IPS-11a (cell line): ENCODE measurements around the gene ZFR2.
A peak's percentile ranks its signal among the peaks of the same experiment; 100 is the strongest.
"Not testable (repeated sequence)": the region's sequence is repeated elsewhere in the genome, so short reads cannot be mapped to it uniquely, and the experiment has no call there.

Experiments used
- H3K4me3 ChIP-seq: one replicate; pipeline ENCODE4 v1.5.1; 2013; ENCODE audit warnings: low read depth, low read length, control low read depth

ZFR2 gene

DNA sequence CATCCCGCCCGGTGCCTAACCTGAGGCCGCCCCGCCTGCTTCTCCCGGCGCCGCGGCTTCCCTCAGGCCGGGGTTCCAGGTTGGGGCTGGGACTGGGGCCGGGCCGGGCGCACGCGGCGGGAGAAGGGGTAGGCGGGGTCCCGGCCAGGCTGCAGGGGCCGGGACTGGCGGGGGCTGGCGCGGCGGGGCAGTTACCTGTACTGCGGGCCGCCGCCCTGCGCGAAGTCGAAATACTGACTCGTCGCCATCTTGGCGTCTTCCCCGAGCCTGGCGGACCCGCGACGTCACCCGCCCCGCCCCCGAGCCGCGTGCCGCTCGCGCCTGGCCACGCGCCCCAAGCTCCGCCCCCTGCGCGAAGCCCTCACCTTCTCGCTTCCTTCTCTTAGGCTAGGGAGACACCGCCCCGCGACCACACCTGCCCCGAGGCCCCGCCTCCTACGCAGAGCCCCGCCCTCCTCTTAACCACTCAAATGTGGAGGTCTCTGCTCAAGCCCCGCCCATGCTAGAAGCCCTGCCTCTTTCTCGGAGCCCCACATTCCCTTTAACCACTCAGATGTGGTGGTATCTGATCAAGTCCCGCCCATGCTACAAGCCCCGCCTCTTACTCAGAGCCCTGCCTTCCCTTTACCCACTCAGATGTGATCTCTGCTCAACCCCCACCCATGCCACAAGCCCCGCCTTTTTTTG is at the start of gene ZFR2:
Gene ZFR2 (minus strand): TSS at position 269 of the 687 bp plus-strand sequence. CDS start 21 bp downstream, at position 248.
- H3K4me3 ChIP-seq: peak within 1 kb of the TSS; percentile 13

DNA sequence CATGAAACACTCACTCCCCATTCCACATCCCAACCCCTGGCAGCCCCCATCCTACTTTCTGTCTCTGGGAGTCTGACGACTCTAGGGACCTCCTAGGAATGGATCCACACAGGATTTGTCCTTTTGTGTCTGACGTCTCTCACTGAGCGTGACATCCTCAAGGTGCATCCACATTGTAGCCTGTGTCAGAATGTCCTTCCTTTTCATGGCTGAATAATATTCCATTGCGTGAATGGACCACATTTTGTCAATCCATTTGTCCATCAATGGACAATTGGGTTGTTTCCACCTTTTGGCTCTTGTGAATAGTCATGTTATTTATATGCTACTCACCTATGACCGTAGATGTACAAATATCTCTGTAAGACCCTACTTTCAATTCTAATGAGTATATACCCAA is 47.2 kb upstream of the ZFR2 start:
- no peak overlapping the region for H3K4me3 ChIP-seq

DNA sequence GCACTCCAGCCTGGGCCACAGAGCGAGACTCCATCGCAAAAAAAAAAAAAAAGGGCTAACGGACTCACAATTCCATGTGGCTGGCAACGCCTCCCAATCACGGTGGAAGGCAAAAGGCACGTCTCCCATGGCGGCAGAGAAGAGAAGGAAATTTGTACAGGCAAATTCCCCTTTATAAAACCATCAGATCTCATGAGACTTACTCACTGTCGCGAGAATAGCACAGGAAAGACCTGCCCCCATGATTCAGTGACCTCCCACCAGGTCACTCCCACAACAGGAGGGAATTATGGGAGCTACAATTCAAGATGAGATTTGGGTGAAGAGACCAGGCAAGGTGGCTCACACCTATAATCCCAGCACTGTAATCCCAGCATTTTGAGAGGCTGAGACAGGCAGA is 45.4 kb upstream of the ZFR2 start:
- H3K4me3 ChIP-seq: no peak overlapping the region

GRCh38 chr19:3910105-3910504 is 41.3 kb upstream of the ZFR2 start:
- no peak overlapping the region for H3K4me3 ChIP-seq

DNA sequence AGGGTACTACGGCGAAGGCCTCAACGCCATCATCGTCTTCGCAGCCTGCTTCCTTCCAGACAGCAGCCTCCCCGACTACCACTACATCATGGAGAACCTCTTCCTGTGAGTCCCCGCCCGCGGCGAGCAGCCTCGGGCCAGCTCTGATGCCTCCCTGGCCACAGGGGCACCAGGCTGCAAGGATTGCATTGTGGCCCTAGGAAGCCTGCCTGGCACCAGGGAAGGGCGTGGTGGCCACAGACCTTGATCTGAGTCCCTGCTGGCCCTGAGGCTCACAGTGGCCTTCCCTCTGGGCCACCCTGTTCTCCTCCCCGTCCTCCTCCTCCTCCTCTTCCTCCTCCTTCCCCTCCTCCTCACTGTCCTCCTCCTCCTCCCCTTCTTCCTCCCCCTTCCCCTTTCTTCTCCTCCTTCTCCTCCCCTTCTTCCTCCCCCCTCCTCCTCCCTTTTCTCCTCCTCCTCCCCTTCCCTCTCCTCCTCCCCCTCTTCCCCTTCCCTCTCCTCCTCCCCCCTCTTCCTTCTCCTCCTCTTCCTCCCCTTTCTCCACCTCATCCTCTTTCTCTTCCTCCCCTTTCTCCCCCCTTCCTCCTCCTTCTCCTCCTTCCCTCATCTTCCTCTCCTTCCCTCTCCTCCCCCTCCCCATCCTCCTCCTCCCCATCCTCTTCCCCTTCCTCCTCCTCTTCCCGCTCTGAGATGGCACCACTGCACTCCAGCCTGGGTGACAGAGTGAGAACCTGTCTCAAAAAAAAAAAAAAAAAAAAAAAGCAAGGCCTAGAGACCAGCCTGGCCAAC is 39.6 kb upstream of the ZFR2 start:
- H3K4me3 ChIP-seq: no peak overlapping the region

DNA sequence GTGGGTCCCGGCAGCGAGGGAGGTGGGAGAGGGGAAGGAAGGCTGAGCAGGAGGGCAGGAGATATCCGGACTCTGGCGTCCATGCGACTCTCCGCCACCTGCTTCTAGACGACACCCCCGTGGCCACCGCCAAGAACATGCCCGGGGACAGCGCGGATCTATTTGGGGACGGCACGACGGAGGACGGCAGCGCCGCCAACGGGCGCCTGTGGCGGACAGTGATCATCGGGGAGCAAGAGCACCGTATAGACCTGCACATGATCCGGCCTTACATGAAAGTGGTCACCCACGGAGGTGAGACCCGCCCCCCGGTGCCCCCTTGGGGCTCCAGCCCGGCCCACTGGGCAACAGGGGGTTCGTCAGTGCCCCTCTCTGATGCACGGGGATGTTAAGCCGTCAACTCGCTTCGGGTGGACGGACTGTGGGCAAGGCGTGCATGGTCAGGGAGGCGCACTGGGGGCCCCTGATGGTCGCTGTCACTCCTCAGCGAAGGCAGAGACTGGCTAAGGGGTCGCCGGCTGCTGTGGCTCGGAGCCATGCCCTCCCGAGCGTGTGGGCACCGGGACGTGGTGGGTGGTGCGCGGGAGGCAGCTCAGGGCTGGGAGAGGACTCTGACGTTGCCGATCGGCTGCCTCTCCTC is 38.9 kb upstream of the ZFR2 start:
- H3K4me3 ChIP-seq: no peak overlapping the region

GRCh38 chr19:3904233-3904632 is 35.4 kb upstream of the ZFR2 start:
- no peak overlapping the region for H3K4me3 ChIP-seq

GRCh38 chr19:3902317-3902973 is 33.6 kb upstream of the ZFR2 start:
- H3K4me3 ChIP-seq: no peak overlapping the region

DNA sequence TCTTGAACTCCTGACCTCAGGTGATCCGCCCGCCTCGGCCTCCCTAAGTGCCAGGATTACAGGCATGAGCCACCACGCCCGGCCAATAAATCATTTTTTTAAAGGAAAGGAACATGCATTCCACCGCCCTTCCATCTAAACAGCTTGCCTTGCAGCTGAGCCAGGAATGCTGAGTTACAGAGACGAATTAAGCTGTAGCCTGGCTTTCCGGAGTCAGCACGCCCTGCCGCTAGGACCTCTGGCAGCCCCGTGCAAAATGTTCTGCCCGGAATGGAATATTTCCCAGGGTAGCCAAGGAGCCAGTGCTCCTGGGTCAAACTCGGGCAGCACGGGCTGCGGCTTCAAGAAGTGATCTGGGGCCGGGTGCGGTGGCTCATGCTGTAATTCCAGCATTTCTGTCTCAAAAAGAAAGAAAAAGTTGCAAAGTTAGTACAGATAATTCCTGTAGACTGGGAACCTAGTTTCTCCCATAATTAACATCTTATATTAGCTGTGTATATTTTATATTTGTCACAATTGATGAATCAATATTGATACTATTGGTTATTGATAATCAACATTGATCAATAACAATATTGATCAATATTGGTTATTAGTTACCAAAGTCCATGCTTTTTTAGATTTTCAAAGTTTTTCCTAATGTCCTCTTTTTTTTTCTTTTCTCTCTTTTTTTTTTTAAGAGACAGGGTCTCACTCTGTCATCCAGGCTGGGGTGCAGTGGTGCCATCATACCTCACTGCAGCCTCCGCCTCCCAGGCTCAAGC is 30.9 kb upstream of the ZFR2 start:
- no peak overlapping the region for H3K4me3 ChIP-seq

DNA sequence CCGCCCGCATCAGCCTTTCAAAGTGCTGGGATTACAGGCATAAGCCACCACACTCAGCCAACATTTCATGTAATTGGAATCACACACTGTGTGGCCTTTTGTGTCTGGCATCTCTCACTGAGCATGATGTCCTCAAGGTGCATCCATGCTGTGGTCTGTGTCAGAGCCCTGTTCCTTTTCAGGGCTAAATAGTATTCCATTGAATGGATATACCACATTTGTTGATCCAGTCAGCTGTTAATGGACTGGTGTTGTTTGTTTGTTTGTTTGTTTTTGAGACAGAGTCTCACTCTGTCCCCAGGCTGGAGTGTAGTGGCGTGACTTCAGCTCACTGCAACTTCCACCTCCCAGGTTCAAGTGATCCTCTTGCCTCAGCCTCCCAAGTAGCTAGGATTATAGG is 29.6 kb upstream of the ZFR2 start:
- no peak overlapping the region for H3K4me3 ChIP-seq

DNA sequence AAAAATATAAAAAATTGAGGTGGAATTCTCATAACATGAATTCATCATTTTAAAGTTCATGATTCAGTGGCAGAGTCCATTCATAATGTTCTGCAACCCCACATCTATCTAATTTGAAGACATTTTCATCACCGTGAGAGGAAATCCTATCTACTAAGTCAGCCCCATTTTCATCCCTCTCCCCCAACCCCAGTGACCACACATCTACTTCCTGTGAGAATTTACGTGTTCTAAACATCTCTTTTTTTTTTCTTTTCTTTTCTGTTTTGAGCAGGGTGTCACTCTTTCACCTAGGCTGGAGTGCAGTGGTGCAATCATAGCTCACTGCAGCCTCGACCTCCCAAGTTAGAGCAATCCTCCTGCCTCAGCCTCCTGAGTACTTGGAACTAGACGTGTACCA is 29.1 kb upstream of the ZFR2 start:
- no peak overlapping the region for H3K4me3 ChIP-seq

- H3K4me3 ChIP-seq: no peak overlapping the region
These were observed 26.9 kb upstream of the ZFR2 start for GRCh38 chr19:3895788-3896187.

GRCh38 chr19:3894959-3895358 is 26.1 kb upstream of the ZFR2 start:
- H3K4me3 ChIP-seq: not testable (repeated sequence)

GRCh38 chr19:3893509-3894179 is 24.8 kb upstream of the ZFR2 start:
- H3K4me3 ChIP-seq: no peak overlapping the region

DNA sequence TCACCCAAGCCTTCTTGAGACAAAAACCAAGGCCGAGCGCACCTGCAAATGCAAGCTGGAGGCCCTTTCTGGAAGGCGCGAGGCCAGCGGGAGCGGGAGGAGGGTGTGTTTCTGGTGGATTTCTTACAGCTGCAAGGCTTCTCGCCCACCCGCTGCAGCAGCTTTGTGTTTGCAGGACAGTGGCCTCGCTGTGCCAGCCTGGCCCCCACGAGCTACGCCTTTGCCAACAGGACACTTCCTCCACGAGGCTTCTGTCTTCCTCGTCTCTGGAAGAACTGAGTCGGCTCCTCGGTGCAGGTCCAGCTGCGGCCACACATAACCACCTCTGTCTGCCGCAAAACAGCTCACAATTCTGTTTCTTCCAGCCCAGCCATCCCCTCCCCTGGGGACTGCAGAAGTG is 21.8 kb upstream of the ZFR2 start:
- no peak overlapping the region for H3K4me3 ChIP-seq

GRCh38 chr19:3882041-3882384 is 13.2 kb upstream of the ZFR2 start:
- H3K4me3 ChIP-seq: peak overlapping the region; percentile 39

DNA sequence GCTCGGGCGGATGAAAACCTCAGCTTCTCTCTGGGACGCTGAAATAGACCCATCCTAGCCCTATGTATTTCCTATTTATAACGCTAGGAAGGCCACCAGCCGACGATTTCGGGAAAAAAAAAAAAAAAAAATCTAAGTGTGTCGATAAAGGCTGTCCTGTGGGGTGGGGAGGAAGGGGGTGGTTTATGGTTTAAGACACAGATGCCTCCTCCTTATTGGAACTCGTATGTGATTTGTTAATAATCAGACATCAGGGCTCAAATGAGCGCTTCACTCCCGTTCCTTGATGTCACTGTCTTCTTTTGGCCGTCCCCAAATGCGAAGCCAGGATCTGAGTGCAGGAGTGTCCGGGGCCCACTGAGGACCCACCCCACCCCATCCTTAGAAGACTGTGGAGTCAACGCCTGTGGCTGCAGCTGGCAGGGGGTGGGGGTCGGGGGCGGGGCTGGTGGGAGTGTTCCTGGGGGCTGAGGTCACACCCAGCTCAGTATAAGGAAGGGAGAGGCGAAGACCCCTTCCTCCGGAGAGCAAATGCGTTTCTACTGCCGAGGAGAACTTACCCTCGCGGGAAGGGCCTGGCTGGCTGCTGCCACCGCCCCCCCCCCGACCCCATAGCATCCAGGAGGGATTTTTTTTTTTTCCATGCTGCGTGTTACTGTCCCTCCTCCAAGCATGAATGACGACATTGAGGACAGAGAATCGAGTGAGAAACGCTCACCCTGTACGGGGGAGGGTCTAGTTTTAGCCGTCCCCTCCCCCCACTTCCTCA is 12.6 kb upstream of the ZFR2 start:
- H3K4me3 ChIP-seq: peak overlapping the region; percentile 39

- H3K4me3 ChIP-seq: peak within 1 kb of the TSS; percentile 36
These were observed 11.8 kb upstream of the ZFR2 start, which contains the start of gene ATCAY for GRCh38 chr19:3880471-3881271. TSS of gene ATCAY (plus strand) at chr19:3880685. CDS start at chr19:3885768, 5,083 bp downstream.

DNA sequence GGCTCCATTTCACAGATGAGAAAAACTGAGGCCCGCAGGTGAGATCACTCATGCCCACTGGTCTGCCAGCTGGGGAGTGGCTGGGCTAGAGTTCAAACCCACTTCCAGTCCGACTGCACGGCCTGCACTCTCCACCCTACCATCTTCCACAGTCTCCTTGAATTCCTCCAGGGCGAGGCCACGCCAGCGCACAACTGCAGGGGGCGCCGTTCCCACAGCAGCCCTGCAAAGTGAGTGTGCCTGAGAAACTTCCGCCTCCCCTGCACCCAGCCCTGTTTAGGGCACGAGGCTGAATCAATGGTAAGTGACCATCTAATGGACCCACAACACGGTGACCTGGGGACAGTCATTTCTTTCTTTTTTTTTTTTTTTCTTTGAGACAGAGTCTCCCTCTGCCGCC is 10.8 kb upstream of the ZFR2 start:
- H3K4me3 ChIP-seq: no peak overlapping the region
